MM.1S (cell line): ENCODE results near the gene CTRL.
"Not testable (repeated sequence)": the region's sequence is repeated elsewhere in the genome, so short reads cannot be mapped to it uniquely, and the experiment has no call there.

Experiments
- DNase-seq: peaks from one replicate; pipeline ENCODE4 v3.0.0-alpha.2; 2015
- H2AFZ ChIP-seq: fragments of 300-600 bp; sonication (generic); 2 replicates; pipeline ENCODE4 v1.6.0; 2016; ENCODE audit warnings: antibody characterized with exemption, low read length
- H3F3A ChIP-seq: fragments of 300-600 bp; sonication (generic); 2 replicates; pipeline ENCODE4 v1.6.1; 2016; ENCODE audit warnings: mild to moderate bottlenecking, antibody characterized with exemption, low read length, moderate library complexity, mixed read lengths; ENCODE audit not compliant: insufficient read depth
- H3K27ac ChIP-seq: fragments of 300-600 bp; sonication (generic); 2 replicates; pipeline ENCODE4 v1.5.1; 2016; ENCODE audit warnings: mild to moderate bottlenecking, low read length
- H3K27me3 ChIP-seq: fragments of 300-600 bp; sonication (generic); replicated peaks from 2 replicates; pipeline ENCODE4 v1.6.0; 2016; ENCODE audit warnings: low read length; ENCODE audit not compliant: insufficient read depth
- H3K36me3 ChIP-seq: fragments of 300-600 bp; sonication (generic); replicated peaks from 2 replicates; pipeline ENCODE4 v1.6.1; 2016; ENCODE audit warnings: mild to moderate bottlenecking, low read length, mixed read lengths; ENCODE audit not compliant: insufficient read depth
- H3K4me1 ChIP-seq: fragments of 300-600 bp; sonication (generic); 2 replicates; pipeline ENCODE4 v1.6.1; 2016; ENCODE audit warnings: low read length, mixed read lengths
- H3K4me2 ChIP-seq: fragments of 300-600 bp; sonication (generic); 2 replicates; pipeline ENCODE4 v1.6.0; 2016; ENCODE audit warnings: low read depth, low read length
- H3K4me3 ChIP-seq: fragments of 300-600 bp; sonication (generic); 2 replicates; pipeline ENCODE4 v1.5.1; 2016; ENCODE audit warnings: low read length, mixed read lengths
- H3K79me2 ChIP-seq: fragments of 300-600 bp; sonication (generic); 2 replicates; pipeline ENCODE4 v1.6.1; 2016; ENCODE audit warnings: mixed run types, low read length, mixed read lengths
- H3K9ac ChIP-seq: fragments of 300-600 bp; sonication (generic); 2 replicates; pipeline ENCODE4 v1.6.1; 2016; ENCODE audit warnings: low read length, mixed read lengths
- H3K9me2 ChIP-seq: fragments of 300-600 bp; sonication (generic); replicated peaks from 2 replicates; pipeline ENCODE4 v1.6.1; 2016; ENCODE audit warnings: mild to moderate bottlenecking, low read length, mixed read lengths; ENCODE audit not compliant: insufficient read depth
- H3K9me3 ChIP-seq: fragments of 300-600 bp; sonication (generic); replicated peaks from 2 replicates; pipeline ENCODE4 v1.6.1; 2016; ENCODE audit warnings: mild to moderate bottlenecking, low read length, mixed read lengths; ENCODE audit not compliant: insufficient read depth
- H4K20me1 ChIP-seq: fragments of 300-600 bp; sonication (generic); 2 replicates; pipeline ENCODE4 v1.6.1; 2016; ENCODE audit warnings: mild to moderate bottlenecking, low read length, moderate library complexity, mixed read lengths; ENCODE audit not compliant: insufficient read depth
- EZH2 ChIP-seq: fragments of 300-600 bp; sonication (generic); optimal IDR thresholded peaks from 2 replicates; pipeline ENCODE3; 2017; ENCODE audit warnings: low read depth, mild to moderate bottlenecking, antibody characterized with exemption, low read length, mixed read lengths
- EZH2phosphoT487 ChIP-seq: fragments of 300-600 bp; sonication (generic); IDR thresholded peaks from 2 replicates; pipeline ENCODE4 v1.6.1; 2018; ENCODE audit warnings: antibody characterized with exemption, low read length
- TF ChIP-seq, protein P1 (sequence below): fragments of 300-600 bp; sonication (generic); IDR thresholded peaks from 2 replicates; pipeline ENCODE4 v1.5.1; 2016; ENCODE audit warnings: antibody characterized with exemption, low read length, mixed read lengths

CTRL gene

DNA sequence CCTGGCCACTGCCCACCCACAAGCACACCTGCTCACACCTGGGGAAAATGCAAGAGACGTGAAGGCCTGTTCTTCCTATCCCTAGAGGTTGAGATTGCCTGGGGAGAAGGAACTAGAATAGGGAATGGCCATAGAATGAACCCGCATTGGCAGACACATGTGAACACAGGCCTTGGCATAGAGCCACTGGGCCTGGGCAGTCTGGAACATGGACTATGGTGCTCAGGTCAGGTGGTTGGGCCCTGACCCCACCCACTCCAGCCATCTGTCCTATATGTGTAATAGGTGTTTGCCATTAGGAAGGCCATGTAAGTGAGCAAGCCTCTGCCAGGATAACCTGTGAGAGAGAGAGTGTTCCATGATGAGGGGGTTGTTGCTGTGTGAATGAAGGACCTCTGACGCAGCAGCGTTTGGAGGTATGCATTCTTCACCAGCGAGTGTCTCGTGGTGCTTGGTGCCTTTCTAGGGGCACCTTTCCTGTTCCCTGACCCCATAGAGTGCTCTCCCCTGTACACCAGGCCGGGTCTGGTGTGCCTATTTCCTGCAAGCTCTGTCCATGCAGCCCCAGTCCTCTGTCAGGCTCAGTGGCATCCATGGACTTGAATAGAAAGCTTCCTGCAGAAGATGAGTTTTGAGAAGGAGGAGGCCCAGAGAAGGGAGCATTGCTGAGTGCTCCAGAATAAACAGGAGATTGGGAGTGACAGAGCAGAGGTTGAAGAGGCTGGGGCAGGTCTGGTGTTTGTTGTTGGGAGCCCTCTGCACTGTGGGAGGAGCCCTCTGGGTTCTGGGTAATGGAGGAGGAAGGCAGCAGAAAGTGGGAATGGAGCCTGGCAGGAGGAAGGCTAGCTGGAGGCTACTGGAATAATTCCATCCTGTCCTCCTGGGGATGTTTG is 15.6 kb downstream of the CTRL start:
- no peak overlapping the region for H3K27ac ChIP-seq
- no peaks in the 10 kb centered on the region for H4K20me1 ChIP-seq
- H2AFZ ChIP-seq: no peak overlapping the region
- no peaks in the 10 kb centered on the region for H3K4me1 ChIP-seq
- TF ChIP-seq, protein P1, sequence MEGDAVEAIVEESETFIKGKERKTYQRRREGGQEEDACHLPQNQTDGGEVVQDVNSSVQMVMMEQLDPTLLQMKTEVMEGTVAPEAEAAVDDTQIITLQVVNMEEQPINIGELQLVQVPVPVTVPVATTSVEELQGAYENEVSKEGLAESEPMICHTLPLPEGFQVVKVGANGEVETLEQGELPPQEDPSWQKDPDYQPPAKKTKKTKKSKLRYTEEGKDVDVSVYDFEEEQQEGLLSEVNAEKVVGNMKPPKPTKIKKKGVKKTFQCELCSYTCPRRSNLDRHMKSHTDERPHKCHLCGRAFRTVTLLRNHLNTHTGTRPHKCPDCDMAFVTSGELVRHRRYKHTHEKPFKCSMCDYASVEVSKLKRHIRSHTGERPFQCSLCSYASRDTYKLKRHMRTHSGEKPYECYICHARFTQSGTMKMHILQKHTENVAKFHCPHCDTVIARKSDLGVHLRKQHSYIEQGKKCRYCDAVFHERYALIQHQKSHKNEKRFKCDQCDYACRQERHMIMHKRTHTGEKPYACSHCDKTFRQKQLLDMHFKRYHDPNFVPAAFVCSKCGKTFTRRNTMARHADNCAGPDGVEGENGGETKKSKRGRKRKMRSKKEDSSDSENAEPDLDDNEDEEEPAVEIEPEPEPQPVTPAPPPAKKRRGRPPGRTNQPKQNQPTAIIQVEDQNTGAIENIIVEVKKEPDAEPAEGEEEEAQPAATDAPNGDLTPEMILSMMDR: no peak
- TF ChIP-seq EZH2phosphoT487 (no peak), EZH2 (no peak)
- H3K9me2 ChIP-seq: no peaks in the 10 kb centered on the region
- no peaks in the 10 kb centered on the region for H3K36me3 ChIP-seq
- H3K9ac ChIP-seq: no peak overlapping the region
- no peak overlapping the region for H3K4me2 ChIP-seq
- H3K9me3 ChIP-seq: no peaks in the 10 kb centered on the region
- H3K4me3 ChIP-seq: no peak overlapping the region
- no peak for DNase-seq
- H3K79me2 ChIP-seq: peaks cover 9% of the 10 kb centered on the region
- no peaks in the 10 kb centered on the region for H3F3A ChIP-seq
- no peaks in the 10 kb centered on the region for H3K27me3 ChIP-seq

DNA sequence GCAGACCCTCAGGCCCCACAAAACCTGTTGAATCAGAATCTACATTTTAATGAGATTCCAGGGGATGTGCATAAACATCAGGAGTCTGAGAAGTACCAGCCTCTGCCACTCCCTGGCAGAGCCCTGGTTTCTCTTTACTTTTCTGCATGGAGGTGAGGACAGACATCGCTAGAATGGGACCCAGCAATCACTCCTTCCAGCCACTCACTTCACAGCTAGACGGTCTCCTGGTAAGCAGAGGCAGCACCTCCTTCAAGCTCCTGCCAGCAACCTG is 16.2 kb downstream of the CTRL start:
- H3K4me1 ChIP-seq, DNase-seq, H3K27me3 ChIP-seq, H3F3A ChIP-seq, H4K20me1 ChIP-seq, H3K79me2 ChIP-seq, H3K27ac ChIP-seq, H3K4me2 ChIP-seq, H3K4me3 ChIP-seq, H3K9ac ChIP-seq, H3K36me3 ChIP-seq, H3K9me3 ChIP-seq, H2AFZ ChIP-seq, H3K9me2 ChIP-seq: not testable (repeated sequence)

DNA sequence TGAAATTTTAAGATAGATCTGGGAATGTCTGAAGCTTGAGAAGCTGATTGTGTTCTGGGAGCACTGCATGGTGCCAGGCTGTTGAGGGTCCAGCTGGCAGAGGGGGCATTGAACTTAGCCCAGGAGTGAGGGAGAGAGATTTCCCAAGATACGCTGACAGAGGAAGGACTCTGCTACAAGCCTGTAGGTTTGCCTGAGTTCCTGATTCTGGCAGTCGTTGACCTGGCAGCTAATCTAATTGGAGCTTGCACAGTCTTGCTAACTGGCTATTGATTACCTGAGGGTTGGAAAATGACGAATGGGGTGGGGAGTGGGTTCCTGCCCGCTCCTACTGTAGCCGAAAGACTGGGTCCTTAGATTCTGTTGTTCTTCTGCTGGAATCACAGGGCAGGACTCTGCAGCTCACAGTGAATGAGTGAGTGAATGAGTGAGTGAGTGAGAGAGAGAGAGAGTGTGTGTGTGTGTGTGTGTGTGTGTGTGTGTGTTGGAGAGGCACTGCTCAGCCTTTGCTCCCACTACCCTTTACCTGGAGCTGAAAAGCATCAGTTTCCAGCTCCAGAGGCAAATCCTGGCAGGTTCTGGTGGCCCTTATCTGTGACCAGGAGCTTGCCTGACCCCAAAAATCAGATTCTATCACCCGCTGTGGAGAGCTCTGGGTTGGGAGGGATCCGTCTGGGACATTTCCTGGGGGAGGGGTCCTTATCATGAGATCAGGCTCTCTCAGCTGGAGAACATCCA is 16.7 kb downstream of the CTRL start:
- Histone ChIP-seq H3K9me2 (no peaks in the 10 kb centered on the region), H3F3A (no peaks in the 10 kb centered on the region), H3K27me3 (no peaks in the 10 kb centered on the region), H3K4me2 (no peak overlapping the region), H3K9me3 (no peaks in the 10 kb centered on the region), H4K20me1 (no peaks in the 10 kb centered on the region), H3K27ac (no peak overlapping the region), H2AFZ (no peak overlapping the region), H3K79me2 (peaks cover 9% of the 10 kb centered on the region), H3K36me3 (no peaks in the 10 kb centered on the region), H3K4me3 (no peak overlapping the region), H3K4me1 (no peaks in the 10 kb centered on the region), H3K9ac (no peak overlapping the region)
- TF ChIP-seq EZH2phosphoT487 (no peak), EZH2 (no peak)
- TF ChIP-seq, protein P1: no peak
- no peak for DNase-seq

DNA sequence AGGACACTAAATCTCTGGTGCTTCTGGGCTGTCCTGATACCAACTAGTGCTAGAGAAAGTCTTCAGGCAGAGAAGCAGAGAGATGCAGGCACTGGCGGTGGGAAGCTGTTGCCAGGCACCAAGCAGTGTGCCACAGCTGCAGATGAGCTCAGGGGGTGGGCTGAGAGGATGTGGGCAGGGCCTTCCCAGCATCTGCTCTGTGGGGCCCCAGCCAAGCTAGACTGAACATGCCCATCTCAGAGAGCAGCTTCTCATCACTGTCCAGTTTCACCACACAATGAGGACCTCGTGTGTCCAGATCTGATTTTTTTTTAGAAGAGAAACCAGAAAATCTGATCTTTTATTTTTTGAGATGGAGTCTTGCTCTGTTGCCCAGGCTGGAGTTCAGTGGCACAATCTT is 21.5 kb downstream of the CTRL start:
- Histone ChIP-seq H3K9me3 (no peaks in the 10 kb centered on the region), H3K9me2 (no peaks in the 10 kb centered on the region), H4K20me1 (no peaks in the 10 kb centered on the region), H3K4me2 (no peak overlapping the region), H3F3A (no peaks in the 10 kb centered on the region), H2AFZ (no peak overlapping the region), H3K4me1 (no peaks in the 10 kb centered on the region), H3K36me3 (no peaks in the 10 kb centered on the region; the same call in 1 of the 2 replicates), H3K9ac (no peak overlapping the region), H3K27me3 (no peaks in the 10 kb centered on the region), H3K4me3 (no peak overlapping the region), H3K79me2 (no peaks in the 10 kb centered on the region), H3K27ac (no peak overlapping the region)
- TF ChIP-seq, protein P1: no peak
- TF ChIP-seq EZH2 (no peak), EZH2phosphoT487 (no peak)
- DNase-seq: no peak
